H9 (cell line): Measurements from ENCODE around the gene KCTD20. TPM values are rescaled to one million over a fixed set of nuclear protein-coding genes. Genes with fewer than 3 reads are reported as not detected.

Experiments
- DNase-seq: peaks from one replicate; pipeline ENCODE4 v3.0.0-alpha.2; 2017
- H2AFZ ChIP-seq: one replicate; pipeline ENCODE4 v1.6.1; 2013; ENCODE audit warnings: mild to moderate bottlenecking, low read length, control low read depth, moderate library complexity
- H2AK5ac ChIP-seq: 2 replicates; pipeline ENCODE4 v1.6.1; 2013; ENCODE audit warnings: low read length, control low read depth, mixed read lengths; ENCODE audit not compliant: insufficient read length
- H2BK120ac ChIP-seq: one replicate; pipeline ENCODE4 v1.6.1; 2013; ENCODE audit warnings: low read depth, mild to moderate bottlenecking, low read length, control low read depth, inconsistent platforms; ENCODE audit not compliant: poor library complexity, severe bottlenecking
- H2BK12ac ChIP-seq: 2 replicates; pipeline ENCODE4 v1.6.1; 2013; ENCODE audit warnings: low read length, control low read depth, mixed read lengths, low read depth; ENCODE audit not compliant: insufficient read length
- H2BK15ac ChIP-seq: 2 replicates; pipeline ENCODE4 v1.6.1; 2013; ENCODE audit warnings: low read depth, low read length, control low read depth
- H2BK20ac ChIP-seq: one replicate; pipeline ENCODE4 v1.6.1; 2013; ENCODE audit warnings: low read depth, mild to moderate bottlenecking, low read length, control low read depth, inconsistent platforms; ENCODE audit not compliant: poor library complexity, severe bottlenecking
- H2BK5ac ChIP-seq: 2 replicates; pipeline ENCODE4 v1.6.1; 2013; ENCODE audit warnings: low read length, control low read depth, mixed read lengths; ENCODE audit not compliant: insufficient read length
- H3K14ac ChIP-seq: 2 replicates; pipeline ENCODE4 v1.6.1; 2013; ENCODE audit warnings: low read length, control low read depth; ENCODE audit not compliant: insufficient read depth
- H3K18ac ChIP-seq: 2 replicates; pipeline ENCODE4 v1.6.1; 2013; ENCODE audit warnings: low read depth, mild to moderate bottlenecking, mixed read lengths, low read length, control low read depth; ENCODE audit not compliant: insufficient read length
- H3K23ac ChIP-seq: 2 replicates; pipeline ENCODE4 v1.6.1; 2013; ENCODE audit warnings: low read length, control low read depth, mixed read lengths, low read depth; ENCODE audit not compliant: insufficient read length
- H3K23me2 ChIP-seq: 2 replicates; pipeline ENCODE4 v1.6.1; 2013; ENCODE audit warnings: low read depth, mild to moderate bottlenecking, mixed read lengths, low read length, control low read depth; ENCODE audit not compliant: insufficient read length, poor library complexity, severe bottlenecking
- H3K27ac ChIP-seq: 2 replicates; pipeline ENCODE4 v1.5.1; 2013; ENCODE audit warnings: low read length, control low read depth, mixed read lengths, low read depth; ENCODE audit not compliant: insufficient read length
- H3K27me3 ChIP-seq: 2 replicates; pipeline ENCODE4 v1.6.1; 2013; ENCODE audit warnings: low read length, control low read depth, inconsistent platforms; ENCODE audit not compliant: insufficient read depth
- H3K4ac ChIP-seq: 2 replicates; pipeline ENCODE4 v1.6.1; 2013; ENCODE audit warnings: low read depth, mild to moderate bottlenecking, control low read depth, inconsistent platforms, low read length, moderate library complexity
- H3K4me1 ChIP-seq: 2 replicates; pipeline ENCODE4 v1.6.1; 2013; ENCODE audit warnings: low read length, control low read depth, inconsistent platforms; ENCODE audit not compliant: insufficient read depth
- H3K4me2 ChIP-seq: 2 replicates; pipeline ENCODE4 v1.6.1; 2013; ENCODE audit warnings: low read length, control low read depth, mixed read lengths; ENCODE audit not compliant: insufficient read length, insufficient read depth
- H3K56ac ChIP-seq: 2 replicates; pipeline ENCODE4 v1.6.1; 2013; ENCODE audit warnings: low read depth, mild to moderate bottlenecking, mixed read lengths, low read length, control low read depth; ENCODE audit not compliant: insufficient read length
- H3K79me1 ChIP-seq: 2 replicates; pipeline ENCODE4 v1.6.1; 2013; ENCODE audit warnings: low read depth, mild to moderate bottlenecking, moderate library complexity, low read length, control low read depth, inconsistent platforms; ENCODE audit not compliant: insufficient read depth, poor library complexity, severe bottlenecking
- H3K79me2 ChIP-seq: 2 replicates; pipeline ENCODE4 v1.6.1; 2013; ENCODE audit warnings: low read length, control low read depth, inconsistent platforms; ENCODE audit not compliant: insufficient read depth
- H3K9ac ChIP-seq: 2 replicates; pipeline ENCODE4 v1.6.1; 2013; ENCODE audit warnings: low read length, control low read depth, mixed read lengths; ENCODE audit not compliant: insufficient read length; ENCODE audit errors: extremely low read depth
- H3K9me3 ChIP-seq: one replicate; pipeline ENCODE4 v1.6.1; 2013; ENCODE audit warnings: low read depth, low read length, inconsistent platforms; ENCODE audit not compliant: control insufficient read depth
- H3T11ph ChIP-seq: one replicate; pipeline ENCODE4 v1.6.1; 2013; ENCODE audit warnings: mild to moderate bottlenecking, low read length, control low read depth, inconsistent platforms
- H4K20me1 ChIP-seq: one replicate; pipeline ENCODE4 v1.6.1; 2013; ENCODE audit not compliant: control insufficient read depth, insufficient read length, insufficient read depth
- H4K5ac ChIP-seq: 2 replicates; pipeline ENCODE4 v1.6.1; 2013; ENCODE audit warnings: low read depth, mild to moderate bottlenecking, mixed read lengths, low read length, control low read depth; ENCODE audit not compliant: insufficient read length
- H4K8ac ChIP-seq: replicated peaks from 2 replicates; pipeline ENCODE4 v1.6.1; 2013; ENCODE audit warnings: low read length, control low read depth, mixed read lengths, low read depth; ENCODE audit not compliant: insufficient read length
- H4K91ac ChIP-seq: 2 replicates; pipeline ENCODE4 v1.6.1; 2013; ENCODE audit warnings: low read depth, mild to moderate bottlenecking, moderate library complexity, mixed read lengths, low read length, control low read depth; ENCODE audit not compliant: insufficient read length
- H3K27ac Mint-ChIP-seq, 3 experiments: 2 replicates in 2 of 3; 3 replicates in 1 of 3; pipeline ENCODE4 v1.8.0; 2020 to 2021; ENCODE audit warnings: mixed read lengths in 3 of 3, mild to moderate bottlenecking in 1 of 3, moderate library complexity in 1 of 3
- H3K27me3 Mint-ChIP-seq: 2 replicates; pipeline ENCODE4 v1.8.0; 2021; ENCODE audit warnings: low read depth, mild to moderate bottlenecking, moderate library complexity, mixed read lengths
- H3K36me3 Mint-ChIP-seq, 3 experiments: 2 replicates in 2 of 3; 3 replicates in 1 of 3; pipeline ENCODE4 v1.8.0; 2020 to 2021; ENCODE audit warnings: low read depth in 3 of 3, mixed read lengths in 3 of 3; ENCODE audit not compliant: insufficient read depth in 1 of 3
- H3K4me1 Mint-ChIP-seq, 2 experiments: 2 replicates each; pipeline ENCODE4 v1.8.0; 2020; ENCODE audit warnings: mixed read lengths in 2 of 2
- H3K4me3 Mint-ChIP-seq, 2 experiments: 2 replicates in 1 of 2; 3 replicates in 1 of 2; pipeline ENCODE4 v1.8.0; 2020 to 2021; ENCODE audit warnings: mild to moderate bottlenecking in 2 of 2, mixed read lengths in 2 of 2, moderate library complexity in 1 of 2
- H3K9me3 Mint-ChIP-seq, 2 experiments: 2 replicates in 1 of 2; 3 replicates in 1 of 2; pipeline ENCODE4 v1.8.0; 2020; ENCODE audit warnings: mild to moderate bottlenecking in 2 of 2, mixed read lengths in 2 of 2, moderate library complexity in 1 of 2
- WGBS: extraction: QIAGEN DNeasy Blood & Tissue Kit; methylation state at CpG from one replicate; pipeline ENCODE4 v1.1.7; 2013; ENCODE audit warnings: missing lambda C conversion rate, low lambda C conversion rate, mixed read lengths; ENCODE audit not compliant: insufficient read length; ENCODE audit errors: extremely low coverage; 5-methylcytosine and 5-hydroxymethylcytosine counted together
- total RNA-seq: library from RNA; stranded (reverse); gene quantifications from 2 replicates; pipeline ENCODE4 v1.2.1, GENCODE V29; 2021
- TF ChIP-seq, protein P1 (sequence below): fragments of 200-600 bp; sonication (generic); conservative IDR thresholded peaks from 3 replicates; pipeline ENCODE4 v1.8.0; 2021; ENCODE audit warnings: antibody characterized with exemption, mild to moderate bottlenecking

Gene KCTD20
- total RNA-seq, 1 experiment from 2014 or later, result 22.6 TPM

DNA sequence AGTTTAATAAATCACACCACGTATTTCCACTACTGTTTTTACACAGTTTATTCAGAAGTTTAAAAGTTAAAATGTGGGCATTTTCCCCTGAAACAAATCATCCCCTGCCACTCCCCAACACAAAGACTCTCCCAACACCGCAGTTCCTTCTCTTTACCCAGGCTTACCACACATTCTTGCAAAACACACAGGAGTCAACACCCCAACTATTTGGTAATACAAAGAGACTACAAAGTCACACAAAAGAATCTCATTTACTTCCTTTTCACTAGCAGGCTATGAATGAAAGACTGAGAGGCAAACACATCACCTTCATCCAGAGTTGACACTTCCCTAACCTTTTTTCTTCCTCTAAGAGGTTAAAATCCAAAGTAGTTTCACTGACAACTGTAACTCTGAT lies 51.1 kb downstream of the KCTD20 start:
- Histone ChIP-seq H2BK15ac (no peak overlapping the region), H2BK12ac (no peak overlapping the region), H2BK120ac (no peak overlapping the region), H3K27me3 (no peaks in the 10 kb centered on the region), H3K23ac (no peak overlapping the region), H4K5ac (no peak overlapping the region), H4K8ac (no peak overlapping the region), H3K9ac (no peak overlapping the region), H3K4me1 (no peaks in the 10 kb centered on the region), H2AK5ac (no peak overlapping the region), H3K14ac (no peak overlapping the region), H4K20me1 (no peaks in the 10 kb centered on the region), H3K23me2 (no peaks in the 10 kb centered on the region), H3K4me2 (no peak overlapping the region), H2BK20ac (no peak overlapping the region), H3K27ac (no peak overlapping the region), H3T11ph (no peak overlapping the region), H3K79me2 (no peaks in the 10 kb centered on the region), H3K9me3 (no peaks in the 10 kb centered on the region), H4K91ac (no peak overlapping the region), H2BK5ac (no peak overlapping the region), H3K4ac (no peak overlapping the region), H2AFZ (no peak overlapping the region), H3K56ac (no peak overlapping the region), H3K79me1 (no peaks in the 10 kb centered on the region), H3K18ac (no peak overlapping the region)
- Mint-ChIP-seq H3K36me3 (peaks cover 10 to 48% (median 37%) of the 10 kb centered on the region in 3 experiments; a peak in 6 of 7 replicates), H3K9me3 (no peaks in the 10 kb centered on the region), H3K4me3 (no peak overlapping the region), H3K4me1 (peaks cover 18 to 25% of the 10 kb centered on the region in 2 experiments), H3K27me3 (no peaks in the 10 kb centered on the region), H3K27ac (peak overlapping the region in 2 of 3 experiments; percentile 17 to 72; a peak in 4 of 7 replicates)
- DNase-seq, result no peak
- TF ChIP-seq, protein P1, sequence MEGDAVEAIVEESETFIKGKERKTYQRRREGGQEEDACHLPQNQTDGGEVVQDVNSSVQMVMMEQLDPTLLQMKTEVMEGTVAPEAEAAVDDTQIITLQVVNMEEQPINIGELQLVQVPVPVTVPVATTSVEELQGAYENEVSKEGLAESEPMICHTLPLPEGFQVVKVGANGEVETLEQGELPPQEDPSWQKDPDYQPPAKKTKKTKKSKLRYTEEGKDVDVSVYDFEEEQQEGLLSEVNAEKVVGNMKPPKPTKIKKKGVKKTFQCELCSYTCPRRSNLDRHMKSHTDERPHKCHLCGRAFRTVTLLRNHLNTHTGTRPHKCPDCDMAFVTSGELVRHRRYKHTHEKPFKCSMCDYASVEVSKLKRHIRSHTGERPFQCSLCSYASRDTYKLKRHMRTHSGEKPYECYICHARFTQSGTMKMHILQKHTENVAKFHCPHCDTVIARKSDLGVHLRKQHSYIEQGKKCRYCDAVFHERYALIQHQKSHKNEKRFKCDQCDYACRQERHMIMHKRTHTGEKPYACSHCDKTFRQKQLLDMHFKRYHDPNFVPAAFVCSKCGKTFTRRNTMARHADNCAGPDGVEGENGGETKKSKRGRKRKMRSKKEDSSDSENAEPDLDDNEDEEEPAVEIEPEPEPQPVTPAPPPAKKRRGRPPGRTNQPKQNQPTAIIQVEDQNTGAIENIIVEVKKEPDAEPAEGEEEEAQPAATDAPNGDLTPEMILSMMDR, result no peak
- no CpG with 5 or more reads among the region's 2 CpGs for WGBS
